Liver (tissue), 3 donors: ENCODE results near the gene CEP164.

ENCODE experiments used
- ATF3 ChIP-seq: IDR thresholded peaks from 2 replicates; pipeline ENCODE4 v1.6.1; 2016; ENCODE audit warnings: antibody characterized with exemption
- CTCF ChIP-seq: fragments of 150-350 bp; IDR thresholded peaks from 2 replicates; pipeline ENCODE4 v1.5.1; 2017; ENCODE audit warnings: improper control_type of control experiment, low read depth, low read length; ENCODE audit not compliant: missing input control
- FOXA1 ChIP-seq: IDR thresholded peaks from 2 replicates; pipeline ENCODE4 v1.6.1; 2016; ENCODE audit warnings: antibody characterized with exemption
- JUND ChIP-seq, 2 donors: IDR thresholded peaks; 2 replicates each; pipeline ENCODE4 v1.6.1; 2016; ENCODE audit warnings: antibody characterized with exemption in 2 of 2
- NR2F2 ChIP-seq: IDR thresholded peaks from 2 replicates; pipeline ENCODE4 v1.6.1; 2016; ENCODE audit warnings: antibody characterized with exemption
- RAD21 ChIP-seq, 2 donors: IDR thresholded peaks; 2 replicates each; pipeline ENCODE4 v1.6.1; 2016; ENCODE audit warnings: antibody characterized with exemption in 2 of 2, mild to moderate bottlenecking in 2 of 2
- REST ChIP-seq: IDR thresholded peaks from 2 replicates; pipeline ENCODE4 v1.6.1; 2016; ENCODE audit warnings: antibody characterized with exemption, mild to moderate bottlenecking
- RXRA ChIP-seq, 2 donors: IDR thresholded peaks; 2 replicates each; pipeline ENCODE4 v1.6.1; 2017 to 2018; ENCODE audit warnings: antibody characterized with exemption in 2 of 2, mild to moderate bottlenecking in 1 of 2
- YY1 ChIP-seq: IDR thresholded peaks from 2 replicates; pipeline ENCODE4 v1.6.1; 2016; ENCODE audit warnings: antibody characterized with exemption, mild to moderate bottlenecking
- TF ChIP-seq, protein P1 (sequence below): IDR thresholded peaks from 2 replicates; pipeline ENCODE4 v1.6.1; 2016; ENCODE audit warnings: antibody characterized with exemption
- donor health status: healthy.
- donor health status: healthy.

- TF ChIP-seq RXRA (IDR thresholded peaks at IDR 0.05) (no peak), FOXA1 (no peak), NR2F2 (no peak), CTCF (no peak), REST (no peak), ATF3 (no peak), RAD21 (IDR thresholded peaks at IDR 0.05) (no peak), JUND (IDR thresholded peaks at IDR 0.05) (no peak), YY1 (no peak)
- TF ChIP-seq, protein P1, sequence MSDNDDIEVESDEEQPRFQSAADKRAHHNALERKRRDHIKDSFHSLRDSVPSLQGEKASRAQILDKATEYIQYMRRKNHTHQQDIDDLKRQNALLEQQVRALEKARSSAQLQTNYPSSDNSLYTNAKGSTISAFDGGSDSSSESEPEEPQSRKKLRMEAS = no peak
Observed at GRCh38 chr11:117427356-117427874, 99.8 kb downstream of the CEP164 start.
